ENCODE measurements around the gene MNS1.

Gene MNS1

DNA sequence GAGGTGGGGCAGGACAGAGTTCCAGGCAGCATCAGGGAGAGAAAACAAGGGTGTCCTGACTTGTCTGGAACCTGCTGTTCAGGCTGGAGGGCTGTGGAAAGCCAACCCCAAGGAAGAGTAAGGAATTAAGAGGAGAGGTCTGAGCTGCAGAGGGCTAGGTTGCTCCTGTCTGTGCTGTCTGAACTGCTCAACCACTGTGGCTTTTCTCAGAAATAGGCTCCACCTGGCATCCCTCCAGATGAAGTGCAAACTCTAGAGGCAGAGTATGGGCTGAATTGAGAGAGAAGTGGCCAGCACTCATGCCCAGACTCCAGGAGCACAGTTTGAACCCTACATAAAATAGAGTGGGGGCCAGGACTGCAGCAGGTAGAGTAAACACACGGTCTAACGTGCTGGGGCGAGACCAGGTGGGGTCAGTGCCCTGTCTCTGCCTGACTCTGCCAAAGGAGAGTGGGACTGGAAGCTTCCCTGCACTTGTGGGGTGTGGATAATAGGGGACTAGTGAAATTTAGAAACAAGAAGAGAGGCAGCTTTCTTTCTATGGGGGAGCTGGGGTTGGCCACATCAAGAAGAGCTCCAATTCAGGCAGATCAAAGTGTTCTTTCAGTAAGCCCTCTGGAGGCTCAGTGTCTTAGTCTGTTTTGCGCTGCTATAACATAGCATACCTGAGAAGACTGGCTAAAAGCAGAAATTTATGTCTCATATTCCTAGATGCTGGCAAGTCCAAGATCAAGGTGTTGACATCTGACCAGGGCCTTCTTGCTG is 28.0 kb upstream of the MNS1 start:
- Histone ChIP-seq H3K9ac (ENCODE audit: low read depth, low read length, poor library complexity) (no peak overlapping the region), H3K14ac (ENCODE audit: low read length) (no peak overlapping the region), H2BK5ac (ENCODE audit: low read length) (no peak overlapping the region), H3K79me1 (ENCODE audit: low read depth, low read length) (no peaks in the 10 kb centered on the region), H4K8ac (ENCODE audit: low read depth, low read length) (no peak overlapping the region), H2BK12ac (ENCODE audit: low read length) (no peak overlapping the region), H3K18ac (ENCODE audit: low read length) (peak overlapping the region; percentile 17), H2BK120ac (ENCODE audit: low read depth, low read length) (no peak overlapping the region), H3K27me3 (ENCODE audit: control insufficient read depth in 3 of 3, insufficient read depth in 3 of 3, low read depth in 1 of 3, low read length in 3 of 3) (no peaks in the 10 kb centered on the region), H3K9me3 (replicated peaks in 1 of 2; ENCODE audit: control insufficient read depth in 2 of 2, insufficient read depth in 1 of 2, low read depth in 1 of 2, low read length in 2 of 2) (no peaks in the 10 kb centered on the region), H3K4me2 (ENCODE audit: insufficient read depth, low read length, poor library complexity, severe bottlenecking) (no peak overlapping the region), H4K91ac (ENCODE audit: low read depth, low read length, poor library complexity) (no peak overlapping the region), H3K4me3 (ENCODE audit: low read length in 2 of 2) (peak overlapping the region in 1 of 2 donors; percentile 9), H3K4me1 (ENCODE audit: control insufficient read depth in 2 of 2, insufficient read depth in 1 of 2, low read depth in 1 of 2, low read length in 2 of 2) (no peaks in the 10 kb centered on the region), H2AFZ (ENCODE audit: low read length) (no peak overlapping the region), H3K4ac (ENCODE audit: low read length) (no peak overlapping the region), H2AK5ac (ENCODE audit: low read depth, low read length) (no peak overlapping the region), H3K27ac (replicated peaks; ENCODE audit: low read length) (no peak overlapping the region), H2BK15ac (ENCODE audit: low read length) (no peak overlapping the region), H3K36me3 (replicated peaks in 1 of 2; ENCODE audit: control insufficient read depth in 2 of 2, insufficient read depth in 2 of 2, low read length in 2 of 2) (no peaks in the 10 kb centered on the region), H3K23ac (ENCODE audit: low read depth, low read length, poor library complexity) (no peak overlapping the region)
- WGBS, 2 donors (ENCODE audit: extremely low coverage in 2 of 2, insufficient read length in 2 of 2, insufficient replicate concordance in 1 of 2) = no CpG with 5 or more reads among the region's 4 CpGs
- DNase-seq (ENCODE audit: low spot score) = no peak

DNA sequence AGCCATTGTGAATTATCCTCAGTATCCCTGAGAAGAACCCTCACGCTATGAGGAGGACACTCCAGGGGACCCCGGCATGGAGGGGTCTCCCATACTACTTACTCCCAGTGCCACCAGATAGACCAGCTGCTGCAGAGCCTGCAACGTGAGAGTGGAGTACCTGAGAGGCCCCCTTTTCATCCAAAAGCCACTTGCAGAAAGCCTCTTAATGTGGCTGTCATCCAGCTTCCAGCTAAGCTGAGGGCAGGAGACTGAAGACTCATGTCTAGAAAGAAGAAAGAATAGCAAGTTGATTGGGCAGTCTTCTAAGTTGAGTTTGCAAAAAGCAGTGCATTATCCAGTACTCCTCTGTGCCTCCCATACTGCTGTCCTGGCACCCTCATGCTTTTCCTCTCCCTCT is 27.3 kb upstream of the MNS1 start:
- no peak overlapping the region for H3K18ac ChIP-seq (ENCODE audit: low read length)
- no peak overlapping the region for H3K23ac ChIP-seq (ENCODE audit: low read depth, low read length, poor library complexity)
- no peak overlapping the region for H3K14ac ChIP-seq (ENCODE audit: low read length)
- no peak overlapping the region for H3K9ac ChIP-seq (ENCODE audit: low read depth, low read length, poor library complexity)
- H4K91ac ChIP-seq (ENCODE audit: low read depth, low read length, poor library complexity) = no peak overlapping the region
- H2AK5ac ChIP-seq (ENCODE audit: low read depth, low read length) = no peak overlapping the region
- no peaks in the 10 kb centered on the region for H3K9me3 ChIP-seq (replicated peaks in 1 of 2; ENCODE audit: control insufficient read depth in 2 of 2, insufficient read depth in 1 of 2, low read depth in 1 of 2, low read length in 2 of 2)
- H3K27ac ChIP-seq (replicated peaks; ENCODE audit: low read length) = no peak overlapping the region
- no peak overlapping the region for H3K4ac ChIP-seq (ENCODE audit: low read length)
- H2BK120ac ChIP-seq (ENCODE audit: low read depth, low read length) = no peak overlapping the region
- no peak overlapping the region for H3K4me2 ChIP-seq (ENCODE audit: insufficient read depth, low read length, poor library complexity, severe bottlenecking)
- no peaks in the 10 kb centered on the region for H3K79me1 ChIP-seq (ENCODE audit: low read depth, low read length)
- no CpG with 5 or more reads among the region's 3 CpGs for whole genome bisulfite sequencing, 2 donors (ENCODE audit: extremely low coverage in 2 of 2, insufficient read length in 2 of 2, insufficient replicate concordance in 1 of 2)
- H3K27me3 ChIP-seq (ENCODE audit: control insufficient read depth in 3 of 3, insufficient read depth in 3 of 3, low read depth in 1 of 3, low read length in 3 of 3) = no peaks in the 10 kb centered on the region
- H2BK15ac ChIP-seq (ENCODE audit: low read length) = no peak overlapping the region
- no peak overlapping the region for H2AFZ ChIP-seq (ENCODE audit: low read length)
- no peak overlapping the region for H2BK5ac ChIP-seq (ENCODE audit: low read length)
- no peaks in the 10 kb centered on the region for H3K36me3 ChIP-seq (replicated peaks in 1 of 2; ENCODE audit: control insufficient read depth in 2 of 2, insufficient read depth in 2 of 2, low read length in 2 of 2)
- no peak overlapping the region for H2BK12ac ChIP-seq (ENCODE audit: low read length)
- H3K4me1 ChIP-seq (ENCODE audit: control insufficient read depth in 2 of 2, insufficient read depth in 1 of 2, low read depth in 1 of 2, low read length in 2 of 2) = no peaks in the 10 kb centered on the region
- no peak overlapping the region for H3K4me3 ChIP-seq (ENCODE audit: low read length in 2 of 2)
- no peak for DNase-seq (ENCODE audit: low spot score)
- H4K8ac ChIP-seq (ENCODE audit: low read depth, low read length) = no peak overlapping the region

DNA sequence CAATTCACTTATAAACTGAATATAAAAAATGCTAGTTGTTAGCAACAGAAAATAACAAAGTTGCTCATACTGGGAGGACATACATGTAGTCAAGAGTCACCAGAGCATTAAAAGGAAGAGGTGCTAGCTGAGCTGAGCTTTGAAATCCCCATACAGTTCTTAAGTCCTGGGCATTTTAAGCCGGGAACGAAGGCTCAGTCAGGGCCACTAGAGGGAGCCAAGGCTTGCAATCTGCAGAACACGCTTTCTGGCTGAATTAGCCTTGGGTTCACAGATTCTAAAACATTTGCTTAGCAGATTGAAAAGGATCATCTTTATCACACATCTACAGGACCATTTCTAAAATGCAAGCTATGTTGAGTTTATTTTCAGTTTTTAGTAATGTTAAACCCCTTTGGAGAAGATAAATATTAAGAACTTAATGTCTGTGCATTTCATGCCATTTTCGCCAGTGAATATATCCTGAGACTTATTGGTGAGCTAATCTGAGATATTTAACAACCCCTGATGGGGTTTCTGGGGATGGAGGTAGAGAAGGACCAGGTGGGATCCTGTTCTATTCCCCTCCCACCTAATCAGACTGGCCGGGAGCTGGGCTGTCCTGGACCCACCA is 26.3 kb upstream of the MNS1 start:
- Histone ChIP-seq H3K27ac (replicated peaks; ENCODE audit: low read length) (no peak overlapping the region), H3K4ac (ENCODE audit: low read length) (no peak overlapping the region), H3K9ac (ENCODE audit: low read depth, low read length, poor library complexity) (no peak overlapping the region), H2BK5ac (ENCODE audit: low read length) (no peak overlapping the region), H2AK5ac (ENCODE audit: low read depth, low read length) (no peak overlapping the region), H2BK120ac (ENCODE audit: low read depth, low read length) (no peak overlapping the region), H2BK12ac (ENCODE audit: low read length) (no peak overlapping the region), H3K14ac (ENCODE audit: low read length) (no peak overlapping the region), H3K27me3 (ENCODE audit: control insufficient read depth in 3 of 3, insufficient read depth in 3 of 3, low read depth in 1 of 3, low read length in 3 of 3) (no peaks in the 10 kb centered on the region), H3K4me2 (ENCODE audit: insufficient read depth, low read length, poor library complexity, severe bottlenecking) (no peak overlapping the region), H3K79me1 (ENCODE audit: low read depth, low read length) (no peaks in the 10 kb centered on the region), H3K4me3 (ENCODE audit: low read length in 2 of 2) (no peak overlapping the region), H4K8ac (ENCODE audit: low read depth, low read length) (no peak overlapping the region), H2BK15ac (ENCODE audit: low read length) (no peak overlapping the region), H3K4me1 (ENCODE audit: control insufficient read depth in 2 of 2, insufficient read depth in 1 of 2, low read depth in 1 of 2, low read length in 2 of 2) (no peaks in the 10 kb centered on the region), H3K36me3 (replicated peaks in 1 of 2; ENCODE audit: control insufficient read depth in 2 of 2, insufficient read depth in 2 of 2, low read length in 2 of 2) (no peaks in the 10 kb centered on the region), H2AFZ (ENCODE audit: low read length) (no peak overlapping the region), H3K9me3 (replicated peaks in 1 of 2; ENCODE audit: control insufficient read depth in 2 of 2, insufficient read depth in 1 of 2, low read depth in 1 of 2, low read length in 2 of 2) (no peaks in the 10 kb centered on the region), H3K18ac (ENCODE audit: low read length) (no peak overlapping the region), H4K91ac (ENCODE audit: low read depth, low read length, poor library complexity) (no peak overlapping the region), H3K23ac (ENCODE audit: low read depth, low read length, poor library complexity) (no peak overlapping the region)
- no CpG with 5 or more reads among the region's 5 CpGs for WGBS, 2 donors (ENCODE audit: extremely low coverage in 2 of 2, insufficient read length in 2 of 2, insufficient replicate concordance in 1 of 2)
- peak; percentile 59 for DNase-seq (ENCODE audit: low spot score)

DNA sequence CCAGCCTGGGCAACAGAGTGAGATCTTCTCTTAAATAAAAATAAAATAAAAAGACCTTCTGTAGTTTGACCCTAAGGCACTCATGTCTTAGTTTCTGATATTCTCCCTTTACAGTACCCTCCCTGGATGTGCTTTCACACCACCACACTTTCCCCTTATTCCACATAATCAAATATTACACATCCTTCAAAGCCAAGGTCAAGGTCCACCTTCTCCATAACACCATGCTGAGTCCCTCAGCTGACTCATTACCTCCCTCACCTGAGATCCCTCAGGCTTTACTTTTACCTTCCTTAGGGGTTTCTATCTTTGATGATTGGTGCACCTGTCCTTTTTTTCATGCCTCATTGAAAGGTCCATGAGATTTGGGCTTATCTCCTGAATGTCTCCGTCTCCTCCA is 25.5 kb upstream of the MNS1 start:
- no peak overlapping the region for H2AK5ac ChIP-seq (ENCODE audit: low read depth, low read length)
- no peak overlapping the region for H4K8ac ChIP-seq (ENCODE audit: low read depth, low read length)
- H3K9me3 ChIP-seq (replicated peaks in 1 of 2; ENCODE audit: control insufficient read depth in 2 of 2, insufficient read depth in 1 of 2, low read depth in 1 of 2, low read length in 2 of 2) = no peaks in the 10 kb centered on the region
- no peak overlapping the region for H3K27ac ChIP-seq (replicated peaks; ENCODE audit: low read length)
- no CpG with 5 or more reads among the region's 1 CpG for WGBS, 2 donors (ENCODE audit: extremely low coverage in 2 of 2, insufficient read length in 2 of 2, insufficient replicate concordance in 1 of 2)
- no peak overlapping the region for H3K4ac ChIP-seq (ENCODE audit: low read length)
- no peak overlapping the region for H3K18ac ChIP-seq (ENCODE audit: low read length)
- no peak overlapping the region for H4K91ac ChIP-seq (ENCODE audit: low read depth, low read length, poor library complexity)
- no peaks in the 10 kb centered on the region for H3K36me3 ChIP-seq (replicated peaks in 1 of 2; ENCODE audit: control insufficient read depth in 2 of 2, insufficient read depth in 2 of 2, low read length in 2 of 2)
- H3K4me1 ChIP-seq (ENCODE audit: control insufficient read depth in 2 of 2, insufficient read depth in 1 of 2, low read depth in 1 of 2, low read length in 2 of 2) = no peaks in the 10 kb centered on the region
- H2BK120ac ChIP-seq (ENCODE audit: low read depth, low read length) = no peak overlapping the region
- H3K4me2 ChIP-seq (ENCODE audit: insufficient read depth, low read length, poor library complexity, severe bottlenecking) = no peak overlapping the region
- no peak overlapping the region for H3K9ac ChIP-seq (ENCODE audit: low read depth, low read length, poor library complexity)
- no peak overlapping the region for H3K23ac ChIP-seq (ENCODE audit: low read depth, low read length, poor library complexity)
- no peak overlapping the region for H2BK15ac ChIP-seq (ENCODE audit: low read length)
- no peak overlapping the region for H2BK12ac ChIP-seq (ENCODE audit: low read length)
- no peak for DNase-seq (ENCODE audit: low spot score)
- no peak overlapping the region for H2AFZ ChIP-seq (ENCODE audit: low read length)
- H3K4me3 ChIP-seq (ENCODE audit: low read length in 2 of 2) = no peak overlapping the region
- no peak overlapping the region for H3K14ac ChIP-seq (ENCODE audit: low read length)
- no peak overlapping the region for H2BK5ac ChIP-seq (ENCODE audit: low read length)
- H3K79me1 ChIP-seq (ENCODE audit: low read depth, low read length) = no peaks in the 10 kb centered on the region
- no peaks in the 10 kb centered on the region for H3K27me3 ChIP-seq (ENCODE audit: control insufficient read depth in 3 of 3, insufficient read depth in 3 of 3, low read depth in 1 of 3, low read length in 3 of 3)
